GM06990 (cell line): ENCODE measurements around the gene COPRS.
A peak's percentile ranks its signal among the peaks of the same experiment; 100 is the strongest.

Source experiments
- DNase-seq: peaks from one replicate; pipeline ENCODE4 v3.0.0-alpha.2; 2011; ENCODE audit not compliant: insufficient read length; ENCODE audit errors: extremely low read depth
- H3K27me3 ChIP-seq: replicated peaks from 2 replicates; pipeline ENCODE4 v1.6.0; 2011; ENCODE audit warnings: low read length; ENCODE audit not compliant: control insufficient read depth, insufficient read depth
- H3K36me3 ChIP-seq: 2 replicates; pipeline ENCODE4 v1.5.1; 2011; ENCODE audit warnings: low read length; ENCODE audit not compliant: control insufficient read depth, insufficient read depth
- H3K4me3 ChIP-seq: replicated peaks from 2 replicates; pipeline ENCODE4 v1.5.1; 2011; ENCODE audit warnings: low read depth, mild to moderate bottlenecking, control low read depth, low read length
- TF ChIP-seq, protein P1 (sequence below): IDR thresholded peaks from 2 replicates; pipeline ENCODE4 v1.5.1; 2011; ENCODE audit warnings: low read length, control low read depth, mild to moderate bottlenecking, inconsistent platforms; ENCODE audit not compliant: insufficient read depth, poor library complexity, severe bottlenecking

Gene COPRS

DNA sequence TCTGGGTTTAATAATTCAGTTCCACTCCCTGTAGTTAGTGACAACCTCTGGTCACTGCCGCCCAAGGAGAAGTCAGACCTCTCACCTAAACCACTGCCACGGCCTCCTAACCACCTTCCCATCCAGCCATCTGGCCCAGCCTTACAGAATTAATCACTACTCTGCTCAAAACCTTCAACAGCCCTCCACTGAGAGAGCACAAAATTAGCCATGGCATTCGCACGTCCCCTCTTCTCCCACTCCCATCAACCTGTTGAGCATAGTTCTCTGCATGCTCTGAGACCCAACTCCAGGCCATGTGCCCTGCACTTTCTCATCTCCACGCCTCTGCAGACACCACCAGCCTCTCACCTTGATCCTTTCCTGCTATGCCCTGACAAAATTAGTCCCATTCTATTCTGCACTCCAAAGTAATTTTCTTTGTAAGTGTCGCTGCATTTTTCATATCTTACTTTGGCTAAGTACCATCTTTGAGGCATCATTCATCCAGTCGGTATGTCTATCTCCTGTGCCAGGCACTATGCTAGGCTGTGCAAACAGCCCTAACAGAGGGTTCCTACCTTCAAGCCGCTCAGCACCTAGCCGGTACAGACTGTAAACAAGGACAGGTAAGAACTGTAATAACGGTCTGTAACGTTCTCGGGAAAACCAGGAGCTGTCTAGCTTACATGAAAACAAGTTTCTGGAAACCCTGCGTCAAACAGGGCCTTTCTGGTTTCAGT, 963 bp downstream of the COPRS start:
- DNase-seq = no peak
- Histone ChIP-seq H3K4me3 (peak overlapping the region; percentile 67), H3K36me3 (peaks cover 5% of the 10 kb centered on the region; the same call in 1 of the 2 replicates), H3K27me3 (no peaks in the 10 kb centered on the region)
- TF ChIP-seq, protein P1, sequence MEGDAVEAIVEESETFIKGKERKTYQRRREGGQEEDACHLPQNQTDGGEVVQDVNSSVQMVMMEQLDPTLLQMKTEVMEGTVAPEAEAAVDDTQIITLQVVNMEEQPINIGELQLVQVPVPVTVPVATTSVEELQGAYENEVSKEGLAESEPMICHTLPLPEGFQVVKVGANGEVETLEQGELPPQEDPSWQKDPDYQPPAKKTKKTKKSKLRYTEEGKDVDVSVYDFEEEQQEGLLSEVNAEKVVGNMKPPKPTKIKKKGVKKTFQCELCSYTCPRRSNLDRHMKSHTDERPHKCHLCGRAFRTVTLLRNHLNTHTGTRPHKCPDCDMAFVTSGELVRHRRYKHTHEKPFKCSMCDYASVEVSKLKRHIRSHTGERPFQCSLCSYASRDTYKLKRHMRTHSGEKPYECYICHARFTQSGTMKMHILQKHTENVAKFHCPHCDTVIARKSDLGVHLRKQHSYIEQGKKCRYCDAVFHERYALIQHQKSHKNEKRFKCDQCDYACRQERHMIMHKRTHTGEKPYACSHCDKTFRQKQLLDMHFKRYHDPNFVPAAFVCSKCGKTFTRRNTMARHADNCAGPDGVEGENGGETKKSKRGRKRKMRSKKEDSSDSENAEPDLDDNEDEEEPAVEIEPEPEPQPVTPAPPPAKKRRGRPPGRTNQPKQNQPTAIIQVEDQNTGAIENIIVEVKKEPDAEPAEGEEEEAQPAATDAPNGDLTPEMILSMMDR = no peak

DNA sequence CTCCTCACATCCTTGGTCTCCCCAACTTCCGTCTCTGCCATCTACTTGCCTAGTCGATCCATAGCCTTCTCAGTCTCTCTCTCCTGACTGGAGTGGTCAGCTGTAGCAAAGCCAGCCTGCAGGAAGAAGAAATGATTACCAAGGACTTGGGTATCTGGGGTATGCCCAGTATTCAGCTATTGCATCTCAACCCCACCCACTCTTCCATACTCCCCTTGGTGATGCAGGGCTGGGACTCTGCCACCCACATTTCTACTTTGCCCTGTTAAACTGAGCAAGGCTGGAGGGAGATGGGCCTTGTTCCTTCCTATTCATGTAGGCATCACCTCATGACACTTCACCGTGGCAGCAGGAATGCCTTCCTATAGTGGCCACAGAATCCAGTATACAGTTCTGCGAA, 2.3 kb downstream of the COPRS start:
- no peaks in the 10 kb centered on the region; the same call in 1 of the 2 replicates for H3K36me3 ChIP-seq
- no peak for DNase-seq
- H3K4me3 ChIP-seq = no peak overlapping the region
- no peaks in the 10 kb centered on the region for H3K27me3 ChIP-seq
- TF ChIP-seq, protein P1 = no peak

DNA sequence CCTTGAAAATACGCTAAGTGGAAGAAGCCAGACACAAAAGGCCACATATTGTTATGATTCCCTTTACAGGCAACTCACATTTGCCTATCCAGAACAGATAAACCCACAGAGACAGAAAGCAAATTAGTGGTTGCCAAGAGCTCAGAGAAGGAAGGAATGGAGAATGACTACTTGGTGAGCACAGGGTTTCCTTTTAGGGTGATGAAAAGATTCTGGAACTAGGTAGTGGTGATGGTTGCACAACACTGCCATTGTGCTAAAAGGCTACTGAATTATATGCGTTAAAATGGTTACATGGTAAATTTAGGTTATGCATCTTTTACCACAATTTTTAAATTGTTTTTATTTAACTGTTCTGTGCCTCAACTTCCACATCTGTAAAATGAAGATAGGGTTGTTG, 4.4 kb downstream of the COPRS start:
- TF ChIP-seq, protein P1 = no peak
- DNase-seq = no peak
- H3K36me3 ChIP-seq = no peaks in the 10 kb centered on the region; the same call in 1 of the 2 replicates

DNA sequence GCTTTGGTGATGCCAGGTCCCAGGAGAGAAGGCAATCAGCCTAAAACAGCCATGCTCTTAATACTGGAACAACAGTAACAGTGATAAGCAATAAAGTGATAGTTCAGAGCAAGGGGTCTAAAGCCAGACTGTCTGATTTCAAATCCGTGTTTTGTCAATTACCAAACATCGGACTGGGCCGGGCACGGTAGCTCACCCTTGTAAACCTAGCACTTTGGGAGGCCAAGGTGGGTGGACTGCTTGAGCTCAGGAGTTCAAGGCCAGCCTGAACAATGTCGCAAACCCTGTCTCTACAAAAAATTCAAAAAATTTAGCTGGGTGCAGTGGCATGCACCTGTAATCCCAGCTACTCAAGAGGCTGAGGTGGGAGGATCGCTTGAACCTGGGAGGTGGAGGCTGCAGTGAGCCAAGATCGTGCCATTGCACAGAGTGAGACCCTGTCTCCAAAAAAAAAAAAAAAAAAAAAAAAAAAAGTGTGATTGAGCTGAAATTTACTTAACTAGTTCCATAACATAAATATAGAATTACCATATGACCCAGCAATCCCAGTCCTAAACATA, 5.1 kb downstream of the COPRS start:
- Histone ChIP-seq H3K4me3 (no peak overlapping the region), H3K36me3 (no peaks in the 10 kb centered on the region; the same call in 1 of the 2 replicates), H3K27me3 (no peaks in the 10 kb centered on the region)
- no peak for DNase-seq
- TF ChIP-seq, protein P1 = no peak

More for the DNA sequence above, 4.4 kb downstream of the COPRS start:
- Histone ChIP-seq H3K4me3 (no peak overlapping the region), H3K27me3 (no peaks in the 10 kb centered on the region)

DNA sequence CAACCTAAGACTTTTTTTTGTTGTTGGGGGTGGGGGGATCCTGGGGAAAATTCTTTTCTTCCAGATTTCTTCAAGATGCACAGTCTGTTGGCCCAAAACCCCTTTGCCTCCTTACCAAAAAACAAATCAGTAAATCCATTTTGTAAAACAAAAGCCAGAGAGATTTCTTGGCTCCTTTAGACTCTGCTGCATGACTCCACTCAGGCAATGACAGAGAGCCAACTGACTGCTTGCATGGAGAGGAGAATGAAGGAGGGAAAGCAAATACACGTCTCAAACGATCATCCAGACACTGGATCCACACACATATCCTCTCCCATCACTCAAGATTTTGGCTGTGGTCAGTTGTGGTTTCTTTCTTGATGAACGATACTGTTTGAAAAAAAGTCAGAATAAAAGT, 13.8 kb downstream of the COPRS start:
- TF ChIP-seq, protein P1 = no peak
- Histone ChIP-seq H3K36me3 (no peaks in the 10 kb centered on the region), H3K4me3 (no peak overlapping the region), H3K27me3 (no peaks in the 10 kb centered on the region)
- DNase-seq = no peak
